ENCODE measurements around the gene YWHAG.
"Not testable (repeated sequence)": the region's sequence is repeated elsewhere in the genome, so short reads cannot be mapped to it uniquely, and the experiment has no call there.

Gene YWHAG

DNA sequence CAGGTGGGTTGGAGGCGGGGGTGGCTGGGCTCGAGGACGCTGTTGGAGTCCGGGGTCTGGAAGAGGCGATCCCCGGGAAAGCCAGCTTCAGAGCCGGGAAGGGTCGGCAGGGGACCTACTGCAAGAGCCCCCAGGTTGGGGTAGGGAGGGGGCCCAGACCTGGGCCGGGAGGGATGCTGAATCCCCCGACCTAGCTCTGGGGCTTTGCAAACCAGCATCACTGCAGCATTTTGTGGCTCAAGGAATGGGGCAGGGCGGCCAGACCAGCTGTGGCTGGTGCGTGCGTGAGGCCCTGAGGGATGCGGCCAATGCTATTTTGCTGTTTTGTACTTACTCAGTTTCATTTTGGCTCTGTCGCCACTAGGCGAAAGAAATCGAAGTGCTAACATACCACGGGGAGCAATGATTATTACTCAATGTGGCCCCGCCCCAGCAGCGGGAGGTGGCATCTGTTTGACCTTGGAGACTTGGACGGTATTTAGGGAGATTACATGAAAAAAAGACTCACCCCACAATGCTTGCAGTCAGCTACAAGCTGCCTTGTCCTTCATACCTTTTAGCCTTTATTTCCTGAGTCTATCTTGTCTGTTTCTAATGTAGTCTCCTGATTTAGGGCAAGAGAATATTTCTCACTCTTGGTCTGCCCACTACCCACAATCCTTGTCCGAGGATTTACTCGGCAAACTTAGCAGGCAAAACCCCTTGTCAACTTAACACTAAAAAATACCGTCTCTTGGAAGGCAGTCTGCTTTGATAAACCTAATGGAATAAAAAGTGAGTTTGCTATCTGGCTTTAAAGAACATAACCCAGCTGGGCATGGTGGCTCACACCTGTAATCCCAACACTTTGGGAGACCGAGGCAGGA is 40.1 kb downstream of the YWHAG start:
- ChIA-PET POLR2A (interaction anchor here (0.7 to 3.4 kb wide), 20 partner anchors 9 to 152 kb away, joined by 3 to 21 read pairs (median 5); partner anchors contain the start of genes HSPB1, YWHAG and ZP3), CTCF (interaction anchor here (1.2 to 1.3 kb wide), 2 partner anchors 56 to 143 kb away, joined by 3 to 4 read pairs; no protein-coding TSS in a partner anchor)
- DNase-seq (ENCODE audit: extremely low spot score): peak; percentile 70
- TF ChIP-seq FOXK2 (IDR thresholded peaks at IDR 0.05) (no peak), TARDBP (IDR thresholded peaks at IDR 0.05) (no peak), FOXA1 (IDR thresholded peaks at IDR 0.05) (no peak), SP1 (IDR thresholded peaks at IDR 0.05) (no peak), FOXM1 (IDR thresholded peaks at IDR 0.05; ENCODE audit: borderline replicate concordance) (no peak), ARNT (IDR thresholded peaks at IDR 0.05) (no peak), HDGF (IDR thresholded peaks at IDR 0.05; ENCODE audit: borderline replicate concordance) (no peak), ZNF384 (IDR thresholded peaks at IDR 0.05) (no peak)

DNA sequence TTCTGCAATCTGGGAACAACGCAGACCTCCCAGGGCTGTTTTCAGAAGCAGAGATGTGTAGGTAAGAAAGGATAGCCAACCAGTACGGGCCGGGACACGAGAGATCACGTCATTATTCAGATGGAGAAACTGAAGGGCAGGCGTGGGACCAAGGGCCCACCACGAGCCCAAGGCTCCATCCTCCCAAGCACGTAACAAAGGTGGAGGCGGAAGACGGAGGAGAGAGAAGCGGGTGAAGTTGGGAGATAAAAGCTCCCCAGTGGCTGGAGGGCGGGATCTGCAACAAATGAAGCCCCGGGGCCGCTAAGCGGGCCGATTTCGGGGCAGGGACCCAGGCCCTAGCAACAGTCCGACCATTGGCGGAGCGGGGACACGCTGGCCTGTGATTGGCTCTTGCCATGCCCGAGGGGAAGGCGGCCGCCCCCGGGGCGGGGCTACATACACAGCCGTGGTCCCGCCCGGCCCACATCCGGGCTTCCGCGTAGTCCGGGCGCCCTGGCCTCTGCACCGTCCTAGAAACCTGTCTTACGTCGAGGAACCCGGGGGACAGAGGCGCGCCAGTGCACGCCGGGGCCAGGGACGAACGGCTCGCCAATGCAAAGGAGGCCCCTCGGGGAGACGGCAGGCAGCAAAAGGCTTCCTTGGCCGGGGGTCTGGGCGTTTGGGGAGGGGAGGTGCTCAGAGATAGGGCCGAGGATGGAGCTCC is 40.9 kb downstream of the YWHAG start:
- ChIA-PET POLR2A (interaction anchor here (0.7 to 3.4 kb wide), 19 partner anchors 9 to 151 kb away, joined by 3 to 21 read pairs (median 5); partner anchors contain the start of genes HSPB1, YWHAG and ZP3), CTCF (interaction anchor here (1.2 to 1.3 kb wide), 2 partner anchors 55 to 142 kb away, joined by 3 to 4 read pairs; no protein-coding TSS in a partner anchor)
- TF ChIP-seq HDGF (IDR thresholded peaks at IDR 0.05; ENCODE audit: borderline replicate concordance) (no peak), L3MBTL2 (conservative IDR thresholded peaks at IDR 0.05) (peak; percentile 42; the same call in 1 of the 2 replicates)
- DNase-seq (ENCODE audit: extremely low spot score): peak; percentile 96

DNA sequence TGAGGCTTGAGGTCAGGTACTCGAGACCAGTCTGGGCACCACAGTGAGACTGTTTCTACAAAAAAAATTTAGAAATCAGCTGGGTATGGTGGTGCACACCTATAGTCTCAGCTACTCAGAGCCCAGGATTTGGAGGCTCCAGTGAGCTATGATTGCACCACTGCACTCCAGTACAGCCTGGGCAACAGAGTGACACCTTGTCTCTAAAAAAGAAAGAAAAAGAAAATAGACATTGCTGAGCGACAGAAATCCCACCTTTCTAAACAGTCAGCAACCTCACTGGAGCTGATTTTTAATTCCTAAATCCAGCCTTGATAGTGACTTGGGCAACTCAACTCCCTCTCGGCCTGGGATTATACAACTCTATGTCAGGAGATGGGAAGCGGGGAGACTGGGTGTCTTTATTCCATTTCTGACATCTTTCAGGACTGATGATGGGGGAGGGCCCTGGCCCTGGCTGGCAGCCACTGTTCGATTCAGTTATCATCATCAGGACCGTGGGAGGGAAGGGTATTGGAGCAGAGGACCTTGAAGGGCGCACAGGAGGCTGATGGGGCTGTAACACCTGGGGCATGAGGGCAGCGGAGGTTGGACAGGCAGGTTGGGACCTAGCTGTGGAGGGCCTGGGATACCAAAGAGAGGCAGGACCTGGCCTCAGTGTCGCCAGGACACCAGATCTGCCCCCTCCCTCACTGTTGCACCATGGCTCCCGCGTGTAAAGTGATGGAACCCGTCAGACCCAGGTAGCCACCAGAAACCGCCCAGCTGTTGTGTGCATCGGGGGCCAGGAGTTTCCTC is 41.6 kb downstream of the YWHAG start:
- CTCF ChIA-PET: interaction anchor here (0.7 to 1.3 kb wide), 2 partner anchors 28 to 142 kb away, joined by 3 read pairs; no protein-coding TSS in a partner anchor
- POLR2A ChIA-PET: interaction anchor here (0.8 to 3.4 kb wide), 15 partner anchors 10 to 150 kb away, joined by 3 to 21 read pairs (median 5); partner anchors contain the start of genes HSPB1 and YWHAG
- TF ChIP-seq, protein P1, sequence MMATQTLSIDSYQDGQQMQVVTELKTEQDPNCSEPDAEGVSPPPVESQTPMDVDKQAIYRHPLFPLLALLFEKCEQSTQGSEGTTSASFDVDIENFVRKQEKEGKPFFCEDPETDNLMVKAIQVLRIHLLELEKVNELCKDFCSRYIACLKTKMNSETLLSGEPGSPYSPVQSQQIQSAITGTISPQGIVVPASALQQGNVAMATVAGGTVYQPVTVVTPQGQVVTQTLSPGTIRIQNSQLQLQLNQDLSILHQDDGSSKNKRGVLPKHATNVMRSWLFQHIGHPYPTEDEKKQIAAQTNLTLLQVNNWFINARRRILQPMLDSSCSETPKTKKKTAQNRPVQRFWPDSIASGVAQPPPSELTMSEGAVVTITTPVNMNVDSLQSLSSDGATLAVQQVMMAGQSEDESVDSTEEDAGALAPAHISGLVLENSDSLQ (IDR thresholded peaks at IDR 0.05): no peak
- no peak for TF ChIP-seq ZNF384 (IDR thresholded peaks at IDR 0.05)
- TF ChIP-seq SP1 (IDR thresholded peaks at IDR 0.05): no peak
- no peak for TF ChIP-seq FOXK2 (IDR thresholded peaks at IDR 0.05)
- TF ChIP-seq LEF1 (IDR thresholded peaks at IDR 0.05; ENCODE audit: borderline replicate concordance): no peak
- no peak for TF ChIP-seq FOXM1 (IDR thresholded peaks at IDR 0.05; ENCODE audit: borderline replicate concordance)
- no peak for DNase-seq (ENCODE audit: extremely low spot score)

DNA sequence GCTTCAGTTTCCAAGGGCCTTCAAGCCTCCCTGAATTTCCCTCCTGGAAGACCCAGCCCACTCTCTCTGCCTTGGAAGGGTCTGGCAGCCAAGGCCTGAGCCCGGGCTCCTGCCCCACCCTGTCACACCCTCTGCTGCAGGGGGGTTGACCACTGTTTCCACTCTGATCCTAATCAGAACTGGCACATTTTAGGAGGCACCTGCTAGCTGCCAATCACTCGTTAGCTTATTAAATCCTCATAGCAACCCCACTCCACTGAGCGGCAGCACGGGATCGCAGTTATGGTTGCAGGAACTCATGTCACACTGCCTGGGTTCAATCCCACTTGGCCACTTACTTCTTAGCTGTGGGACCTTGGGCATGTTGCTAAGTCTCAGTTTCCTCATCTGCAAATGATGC is 43.4 kb downstream of the YWHAG start:
- POLR2A ChIA-PET: interaction anchor here (1.1 kb wide), 1 partner anchor 24 kb away, joined by 3 read pairs; no protein-coding TSS in a partner anchor
- TF ChIP-seq TARDBP (IDR thresholded peaks at IDR 0.05) (no peak), SP1 (IDR thresholded peaks at IDR 0.05) (no peak), BHLHE40 (IDR thresholded peaks at IDR 0.05; ENCODE audit: borderline replicate concordance) (no peak), FOXK2 (IDR thresholded peaks at IDR 0.05) (no peak), HDGF (IDR thresholded peaks at IDR 0.05; ENCODE audit: borderline replicate concordance) (no peak), NFRKB (IDR thresholded peaks at IDR 0.05) (no peak), CTBP1 (IDR thresholded peaks at IDR 0.05; ENCODE audit: borderline replicate concordance) (no peak)
- TF ChIP-seq, protein P1 (IDR thresholded peaks at IDR 0.05): 0 out of 2 replicates have a peak, but pooled peaks have one; percentile 4
- CTCF ChIA-PET: no interaction called here
- DNase-seq (ENCODE audit: extremely low spot score): no peak

DNA sequence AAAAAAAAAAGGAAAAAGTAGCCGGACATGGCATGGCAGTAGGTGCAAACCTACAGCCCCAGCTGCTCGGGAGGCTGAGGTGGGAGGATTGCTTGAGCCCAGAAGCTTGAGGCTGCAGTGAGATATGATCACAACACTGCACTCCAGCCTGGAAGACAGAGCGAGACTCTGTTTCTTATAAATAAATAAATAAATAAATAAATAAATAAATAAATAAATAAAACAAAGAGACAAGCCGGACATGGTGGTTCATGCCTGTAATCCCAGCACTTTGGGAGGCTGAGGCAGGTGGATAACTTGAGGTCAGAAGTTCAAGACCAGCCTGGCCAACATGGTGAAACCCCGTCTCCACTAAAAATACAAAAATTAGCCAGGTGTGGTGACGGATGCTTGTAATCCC is 44.1 kb downstream of the YWHAG start:
- ChIA-PET CTCF (interaction anchor here (0.9 to 1.8 kb wide), 5 partner anchors 17 to 28 kb away, joined by 3 to 21 read pairs (median 4); no protein-coding TSS in a partner anchor), POLR2A (interaction anchor here (1.1 kb wide), 1 partner anchor 24 kb away, joined by 3 read pairs; no protein-coding TSS in a partner anchor)
- not testable (repeated sequence) for DNase-seq (ENCODE audit: extremely low spot score)

DNA sequence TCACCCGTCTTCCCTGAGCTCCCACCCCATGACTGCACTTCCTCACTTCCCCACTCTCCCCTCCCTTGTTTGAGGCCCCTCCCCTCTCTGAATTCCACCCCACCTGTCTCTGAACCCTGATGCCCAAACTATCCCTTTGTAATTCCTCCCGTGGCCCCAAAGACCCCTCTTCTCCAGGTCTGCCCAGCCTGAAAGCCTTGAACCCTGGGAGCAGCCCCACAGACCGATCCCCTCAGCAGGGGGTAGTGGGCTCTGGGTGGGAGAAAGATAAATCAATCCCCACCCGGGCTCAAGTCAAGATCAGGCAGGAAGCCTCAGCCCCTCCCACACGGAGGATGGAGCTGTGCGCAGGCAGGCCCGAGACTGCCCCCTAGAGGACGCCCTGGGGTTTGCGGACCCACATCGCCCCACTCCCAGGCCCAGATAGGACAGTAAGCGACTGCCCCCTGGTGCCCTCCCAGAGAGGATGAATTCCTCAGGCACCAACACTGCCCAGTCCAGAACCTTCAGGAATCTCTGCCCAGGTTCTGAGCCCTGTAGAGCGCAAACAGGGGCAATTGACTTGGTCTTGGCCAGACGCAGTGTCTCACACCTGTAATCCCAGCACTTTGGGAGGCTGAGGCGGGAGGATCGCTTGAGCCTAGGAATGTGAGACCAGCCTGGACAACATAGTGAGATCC is 44.6 kb downstream of the YWHAG start:
- CTCF ChIA-PET: interaction anchor here (0.5 to 2.7 kb wide), 11 partner anchors 12 to 212 kb away, joined by 3 to 21 read pairs (median 4); no protein-coding TSS in a partner anchor
- POLR2A ChIA-PET: no interaction called here
- TF ChIP-seq FOXM1 (IDR thresholded peaks at IDR 0.05; ENCODE audit: borderline replicate concordance) (no peak), CTBP1 (IDR thresholded peaks at IDR 0.05; ENCODE audit: borderline replicate concordance) (peak; percentile 55; the same call in 1 of the 2 replicates), LEF1 (IDR thresholded peaks at IDR 0.05; ENCODE audit: borderline replicate concordance) (no peak), FOXK2 (IDR thresholded peaks at IDR 0.05) (no peak), L3MBTL2 (conservative IDR thresholded peaks at IDR 0.05) (no peak), FOXA1 (IDR thresholded peaks at IDR 0.05) (no peak), ZNF384 (IDR thresholded peaks at IDR 0.05) (peak; percentile 96)
- TF ChIP-seq, protein P1 (IDR thresholded peaks at IDR 0.05): peak; percentile 81
- peak; percentile 89 for DNase-seq (ENCODE audit: extremely low spot score)

DNA sequence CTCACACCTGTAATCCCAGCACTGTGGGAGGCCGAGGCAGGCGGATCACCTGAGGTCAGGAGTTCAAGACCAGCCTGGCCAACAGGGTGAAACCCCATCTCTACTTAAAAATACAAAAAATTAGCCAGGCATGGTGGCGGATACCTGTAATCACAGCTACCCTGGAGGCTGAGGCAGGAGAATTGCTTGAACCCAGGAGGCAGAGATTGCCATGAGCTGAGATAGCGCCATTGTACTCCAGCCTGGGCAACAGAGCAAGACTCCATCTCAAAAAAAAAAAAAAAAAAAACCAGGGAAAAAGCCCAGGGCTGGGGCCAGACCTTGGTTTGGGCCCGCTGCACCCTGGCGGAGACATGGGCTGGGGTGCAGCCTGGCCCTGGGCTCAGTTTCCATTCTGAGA is 47.0 kb downstream of the YWHAG start:
- POLR2A ChIA-PET; DNase-seq (ENCODE audit: extremely low spot score): not testable (repeated sequence)
- CTCF ChIA-PET: interaction anchor here (1.1 to 2.7 kb wide), 4 partner anchors 20 to 133 kb away, joined by 3 to 13 read pairs (median 6); no protein-coding TSS in a partner anchor
